ENCODE measurements around the gene STK32B. TPM values are rescaled to one million over a fixed set of nuclear protein-coding genes. Genes with fewer than 3 reads are reported as not detected.
"Not testable (repeated sequence)": the region's sequence is repeated elsewhere in the genome, so short reads cannot be mapped to it uniquely, and the experiment has no call there.

STK32B gene
- total RNA-seq, 3 donors from 2014 or later: 2.2 to 5.0 (median 4.6) TPM

GRCh38 chr4:5165420-5166369, 114.4 kb downstream of the STK32B start:
- no peak for DNase-seq (ENCODE audit: low spot score in 2 of 2)
- intact Hi-C loops (cut with DNase I; ENCODE audit: low total_unique reads): no loop called here
- no peak overlapping the region for H3K4me3 ChIP-seq
- peaks cover 0 to 2% of the 10 kb centered on the region in 2 donors for H3K9me3 ChIP-seq
- H3K36me3 ChIP-seq: no peaks in the 10 kb centered on the region
- H3K4me1 ChIP-seq: no peaks in the 10 kb centered on the region
- H3K27me3 ChIP-seq: no peaks in the 10 kb centered on the region
- H3K27ac ChIP-seq: no peak overlapping the region
- TF ChIP-seq POLR2AphosphoS5 (IDR thresholded peaks at IDR 0.05): no peak
- TF ChIP-seq POLR2A (IDR thresholded peaks at IDR 0.05): no peak
- no peak for TF ChIP-seq CTCF (IDR thresholded peaks at IDR 0.05)

GRCh38 chr4:5166377-5166776, 115.1 kb downstream of the STK32B start:
- H3K27ac ChIP-seq: no peak overlapping the region
- no peak for DNase-seq (ENCODE audit: low spot score in 2 of 2)

GRCh38 chr4:5168891-5169290, 117.6 kb downstream of the STK32B start:
- no peak for DNase-seq (ENCODE audit: low spot score in 2 of 2)
- Histone ChIP-seq H3K27me3 (no peaks in the 10 kb centered on the region), H3K4me1 (no peaks in the 10 kb centered on the region), H3K4me3 (no peak overlapping the region), H3K9me3 (peaks cover 0 to 2% of the 10 kb centered on the region in 2 donors), H3K36me3 (no peaks in the 10 kb centered on the region), H3K27ac (no peak overlapping the region)
- intact Hi-C loops (cut with DNase I; ENCODE audit: low total_unique reads): no loop called here
- TF ChIP-seq POLR2A (IDR thresholded peaks at IDR 0.05) (no peak), POLR2AphosphoS5 (IDR thresholded peaks at IDR 0.05) (no peak), CTCF (IDR thresholded peaks at IDR 0.05) (no peak)

More at GRCh38 chr4:5166377-5166776, 115.1 kb downstream of the STK32B start:
- Histone ChIP-seq H3K9me3 (peaks cover 0 to 2% of the 10 kb centered on the region in 2 donors), H3K36me3 (no peaks in the 10 kb centered on the region), H3K4me1 (no peaks in the 10 kb centered on the region), H3K27me3 (no peaks in the 10 kb centered on the region), H3K4me3 (no peak overlapping the region)
- TF ChIP-seq POLR2AphosphoS5 (IDR thresholded peaks at IDR 0.05) (no peak), POLR2A (IDR thresholded peaks at IDR 0.05) (no peak), CTCF (IDR thresholded peaks at IDR 0.05) (no peak)
- intact Hi-C loops (cut with DNase I; ENCODE audit: low total_unique reads): no loop called here

- intact Hi-C loops (cut with DNase I; ENCODE audit: low total_unique reads); H3K9me3 ChIP-seq; H3K27ac ChIP-seq; H3K4me1 ChIP-seq; H3K4me3 ChIP-seq; DNase-seq (ENCODE audit: low spot score in 2 of 2); H3K36me3 ChIP-seq; H3K27me3 ChIP-seq: not testable (repeated sequence)
Observed at GRCh38 chr4:5175836-5176235, 124.6 kb downstream of the STK32B start.

- H3K4me1 ChIP-seq: no peaks in the 10 kb centered on the region
- TF ChIP-seq POLR2AphosphoS5 (IDR thresholded peaks at IDR 0.05) (no peak), POLR2A (IDR thresholded peaks at IDR 0.05) (no peak), CTCF (IDR thresholded peaks at IDR 0.05) (no peak)
- H3K4me3 ChIP-seq: no peak overlapping the region
- intact Hi-C loops (cut with DNase I; ENCODE audit: low total_unique reads): no loop called here
- no peak overlapping the region for H3K27ac ChIP-seq
- no peaks in the 10 kb centered on the region for H3K36me3 ChIP-seq
- no peaks in the 10 kb centered on the region for H3K27me3 ChIP-seq
- DNase-seq (ENCODE audit: low spot score in 2 of 2): no peak
- H3K9me3 ChIP-seq: no peaks in the 10 kb centered on the region
Observed at GRCh38 chr4:5184606-5185005, 133.3 kb downstream of the STK32B start.
